NAMALWA (cell line): ENCODE data around the gene USH1C.

Experiments used
- DNase-seq: peaks from one replicate; pipeline ENCODE4 v3.0.0-alpha.2; 2015; ENCODE audit warnings: low spot score

The USH1C gene

GRCh38 chr11:17526326-17526725, 17.9 kb downstream of the USH1C start:
- DNase-seq = no peak

- no peak for DNase-seq
Observed at GRCh38 chr11:17525570-17525969, 18.6 kb downstream of the USH1C start.

- no peak for DNase-seq
Observed at GRCh38 chr11:17524221-17524620, 20.0 kb downstream of the USH1C start.

- DNase-seq = no peak
Observed at GRCh38 chr11:17522655-17523054, 21.6 kb downstream of the USH1C start.

GRCh38 chr11:17521106-17521900, 22.9 kb downstream of the USH1C start:
- no peak for DNase-seq

- no peak for DNase-seq
Observed at GRCh38 chr11:17519061-17519885, 24.9 kb downstream of the USH1C start.

- no peak for DNase-seq
Observed at GRCh38 chr11:17518366-17518765, 25.9 kb downstream of the USH1C start.

- no peak for DNase-seq
Observed at GRCh38 chr11:17517186-17517585, 27.0 kb downstream of the USH1C start.

- DNase-seq = no peak
Observed at GRCh38 chr11:17516551-17517150, 27.6 kb downstream of the USH1C start.

- no peak for DNase-seq
Observed at GRCh38 chr11:17515443-17516176, 28.6 kb downstream of the USH1C start.

GRCh38 chr11:17514476-17514875, 29.7 kb downstream of the USH1C start:
- DNase-seq = no peak

GRCh38 chr11:17513853-17514252, 30.4 kb downstream of the USH1C start:
- no peak for DNase-seq

GRCh38 chr11:17512101-17512500, 32.1 kb downstream of the USH1C start:
- no peak for DNase-seq

GRCh38 chr11:17511571-17511970, 32.6 kb downstream of the USH1C start:
- DNase-seq = no peak

- no peak for DNase-seq
Observed at GRCh38 chr11:17510507-17511206, 33.6 kb downstream of the USH1C start.

GRCh38 chr11:17508791-17509190, 35.4 kb downstream of the USH1C start:
- no peak for DNase-seq

GRCh38 chr11:17508306-17508705, 35.9 kb downstream of the USH1C start:
- no peak for DNase-seq

GRCh38 chr11:17507773-17508172, 36.4 kb downstream of the USH1C start:
- DNase-seq = no peak

GRCh38 chr11:17506942-17507341, 37.3 kb downstream of the USH1C start:
- peak; percentile 20 for DNase-seq

GRCh38 chr11:17506314-17506713, 37.9 kb downstream of the USH1C start:
- DNase-seq = no peak

GRCh38 chr11:17505146-17505545, 39.1 kb downstream of the USH1C start:
- no peak for DNase-seq
